Nephron (organoid): ENCODE data around the gene OR10A6.
A peak's percentile ranks its signal among the peaks of the same experiment; 100 is the strongest.

Experiments
- H3K27ac Mint-ChIP-seq, 3 experiments: 2 replicates each; pipeline ENCODE4 v1.8.0; 2020; ENCODE audit warnings: mixed read lengths in 3 of 3, mild to moderate bottlenecking in 2 of 3, moderate library complexity in 1 of 3
- H3K27me3 Mint-ChIP-seq: 2 replicates; pipeline ENCODE4 v1.8.0; 2021; ENCODE audit warnings: low read depth, mild to moderate bottlenecking, moderate library complexity, mixed read lengths
- H3K36me3 Mint-ChIP-seq: 2 replicates; pipeline ENCODE4 v1.8.0; 2020; ENCODE audit warnings: low read depth, mixed read lengths
- H3K4me1 Mint-ChIP-seq: 2 replicates; pipeline ENCODE4 v1.8.0; 2020; ENCODE audit warnings: mixed read lengths
- H3K4me3 Mint-ChIP-seq, 3 experiments: 2 replicates each; pipeline ENCODE4 v1.8.0; 2020; ENCODE audit warnings: mild to moderate bottlenecking in 3 of 3, mixed read lengths in 3 of 3, moderate library complexity in 2 of 3
- H3K9me3 Mint-ChIP-seq: 2 replicates; pipeline ENCODE4 v1.8.0; 2020; ENCODE audit warnings: mixed read lengths
- TF ChIP-seq, protein P1 (sequence below), 3 experiments: fragments of 200-600 bp; sonication (generic); IDR thresholded peaks; one replicate each; pipeline ENCODE4 v1.5.0; 2021; ENCODE audit warnings: antibody characterized with exemption in 3 of 3; ENCODE audit not compliant: unreplicated experiment in 3 of 3

The OR10A6 gene

GRCh38 chr11:7903940-7904339, 27.1 kb downstream of the OR10A6 start:
- Mint-ChIP-seq H3K4me1 (no peaks in the 10 kb centered on the region), H3K4me3 (no peak overlapping the region), H3K27ac (peak overlapping the region in 2 of 3 experiments; percentile 72 to 96), H3K27me3 (no peaks in the 10 kb centered on the region), H3K9me3 (no peaks in the 10 kb centered on the region), H3K36me3 (no peaks in the 10 kb centered on the region)
- TF ChIP-seq, protein P1, sequence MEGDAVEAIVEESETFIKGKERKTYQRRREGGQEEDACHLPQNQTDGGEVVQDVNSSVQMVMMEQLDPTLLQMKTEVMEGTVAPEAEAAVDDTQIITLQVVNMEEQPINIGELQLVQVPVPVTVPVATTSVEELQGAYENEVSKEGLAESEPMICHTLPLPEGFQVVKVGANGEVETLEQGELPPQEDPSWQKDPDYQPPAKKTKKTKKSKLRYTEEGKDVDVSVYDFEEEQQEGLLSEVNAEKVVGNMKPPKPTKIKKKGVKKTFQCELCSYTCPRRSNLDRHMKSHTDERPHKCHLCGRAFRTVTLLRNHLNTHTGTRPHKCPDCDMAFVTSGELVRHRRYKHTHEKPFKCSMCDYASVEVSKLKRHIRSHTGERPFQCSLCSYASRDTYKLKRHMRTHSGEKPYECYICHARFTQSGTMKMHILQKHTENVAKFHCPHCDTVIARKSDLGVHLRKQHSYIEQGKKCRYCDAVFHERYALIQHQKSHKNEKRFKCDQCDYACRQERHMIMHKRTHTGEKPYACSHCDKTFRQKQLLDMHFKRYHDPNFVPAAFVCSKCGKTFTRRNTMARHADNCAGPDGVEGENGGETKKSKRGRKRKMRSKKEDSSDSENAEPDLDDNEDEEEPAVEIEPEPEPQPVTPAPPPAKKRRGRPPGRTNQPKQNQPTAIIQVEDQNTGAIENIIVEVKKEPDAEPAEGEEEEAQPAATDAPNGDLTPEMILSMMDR (IDR thresholded peaks at IDR 0.05; ENCODE audit: unreplicated experiment in 3 of 3) = no peak

DNA sequence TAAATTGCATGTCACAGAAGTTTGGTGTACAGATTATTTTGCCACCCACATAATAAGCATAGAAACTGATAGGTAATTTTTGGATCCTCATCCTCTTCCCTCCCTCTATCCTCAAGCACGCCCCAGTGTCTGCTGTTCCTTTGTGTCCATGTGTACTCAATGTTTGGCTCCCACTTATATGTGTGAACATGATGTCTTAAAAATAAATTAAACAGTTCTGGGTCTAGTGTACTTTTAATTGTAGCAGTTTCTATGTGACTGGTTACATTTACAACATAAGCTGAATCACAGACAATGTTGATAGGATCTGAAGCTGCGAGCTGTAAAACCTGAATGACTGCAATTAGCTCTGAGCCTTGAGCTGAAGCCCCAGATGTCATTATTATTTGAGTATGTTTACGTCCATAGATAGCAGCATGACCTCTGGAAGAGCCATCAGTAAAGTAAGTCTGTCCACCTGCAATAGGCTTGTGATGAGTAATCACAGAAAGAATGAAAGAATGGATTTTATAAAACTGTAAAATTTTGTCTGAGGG, 29.7 kb downstream of the OR10A6 start:
- no peaks in the 10 kb centered on the region for H3K36me3 Mint-ChIP-seq
- H3K4me3 Mint-ChIP-seq = no peak overlapping the region
- H3K9me3 Mint-ChIP-seq = no peaks in the 10 kb centered on the region
- TF ChIP-seq, protein P1 (IDR thresholded peaks at IDR 0.05; ENCODE audit: unreplicated experiment in 3 of 3) = no peak
- no peaks in the 10 kb centered on the region for H3K27me3 Mint-ChIP-seq
- no peak overlapping the region for H3K27ac Mint-ChIP-seq
- no peaks in the 10 kb centered on the region for H3K4me1 Mint-ChIP-seq

DNA sequence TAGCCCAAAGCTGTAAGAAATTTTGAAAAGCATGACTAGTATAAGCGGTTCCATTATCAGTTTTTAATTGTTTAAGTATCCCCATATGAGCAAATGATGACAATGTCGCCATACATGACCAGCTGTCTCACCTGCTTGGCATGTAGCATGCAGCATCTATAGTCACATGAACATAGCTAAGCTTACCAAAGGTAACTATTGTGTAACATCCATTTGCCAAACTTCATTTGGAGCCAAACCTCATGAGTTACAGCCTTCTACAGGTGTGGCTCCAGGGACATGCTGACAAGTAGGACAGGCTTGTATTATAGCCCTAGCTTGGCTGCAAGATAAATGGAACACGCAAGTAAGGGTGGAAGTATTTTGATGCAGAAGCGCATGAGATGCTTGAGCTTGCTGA, 30.4 kb downstream of the OR10A6 start:
- no peaks in the 10 kb centered on the region for H3K4me1 Mint-ChIP-seq
- no peaks in the 10 kb centered on the region for H3K36me3 Mint-ChIP-seq
- no peaks in the 10 kb centered on the region for H3K27me3 Mint-ChIP-seq
- no peaks in the 10 kb centered on the region for H3K9me3 Mint-ChIP-seq
- H3K27ac Mint-ChIP-seq = no peak overlapping the region
- no peak overlapping the region for H3K4me3 Mint-ChIP-seq
- TF ChIP-seq, protein P1 (IDR thresholded peaks at IDR 0.05; ENCODE audit: unreplicated experiment in 3 of 3) = no peak

DNA sequence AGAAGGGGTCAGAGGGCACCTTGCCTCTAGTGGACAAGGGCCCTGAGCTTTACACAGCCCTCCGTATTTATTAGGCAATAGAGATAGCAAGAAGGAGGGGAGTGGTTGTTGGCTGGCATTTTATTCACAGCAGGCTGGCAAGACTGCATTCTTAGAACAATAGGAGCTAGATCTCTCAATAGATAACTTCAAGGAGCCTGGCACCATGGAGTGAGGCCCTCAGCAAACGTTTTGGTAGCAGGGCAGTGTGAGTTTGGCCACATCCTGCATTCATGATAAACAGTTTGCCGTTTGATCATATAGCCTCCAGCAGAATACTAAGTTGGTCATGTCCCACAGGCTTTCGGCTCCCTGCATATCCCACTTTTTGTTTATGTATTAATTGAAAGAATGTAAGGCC, 31.6 kb downstream of the OR10A6 start:
- Mint-ChIP-seq H3K4me1 (peaks cover 1% of the 10 kb centered on the region), H3K4me3 (no peak overlapping the region), H3K27me3 (no peaks in the 10 kb centered on the region), H3K36me3 (no peaks in the 10 kb centered on the region), H3K9me3 (peaks cover 3% of the 10 kb centered on the region), H3K27ac (no peak overlapping the region)
- TF ChIP-seq, protein P1 (IDR thresholded peaks at IDR 0.05; ENCODE audit: unreplicated experiment in 3 of 3) = no peak

DNA sequence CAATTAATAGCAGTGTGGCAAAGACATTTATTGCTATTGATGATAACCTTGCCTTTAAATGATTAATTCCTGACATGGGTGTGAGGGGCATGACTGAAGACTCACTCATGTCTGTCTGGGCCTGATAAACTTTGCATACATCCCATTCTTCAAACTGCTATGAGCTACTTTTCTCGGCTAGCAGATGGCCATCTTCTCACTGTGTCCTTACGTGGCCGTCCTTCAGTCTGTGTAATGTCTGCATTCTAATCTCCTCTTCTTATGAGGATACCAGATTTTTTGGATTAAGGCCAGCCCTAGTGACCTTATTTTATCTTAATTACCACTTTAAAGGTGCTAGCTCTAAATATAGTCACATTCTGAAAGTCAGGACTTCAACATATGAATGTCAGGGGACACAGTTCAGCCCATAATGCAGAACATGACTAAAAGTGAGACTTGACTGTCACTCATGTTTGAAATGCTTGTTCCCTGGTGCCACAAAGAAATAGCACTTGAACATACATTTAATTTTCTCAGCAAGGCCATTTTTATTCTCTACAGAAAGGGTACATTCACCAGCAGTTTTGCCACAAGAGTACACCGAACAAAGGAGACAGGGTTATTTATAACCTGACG, 32.3 kb downstream of the OR10A6 start:
- Mint-ChIP-seq H3K27me3 (no peaks in the 10 kb centered on the region), H3K27ac (no peak overlapping the region), H3K9me3 (peaks cover 3% of the 10 kb centered on the region), H3K4me1 (peaks cover 8% of the 10 kb centered on the region), H3K36me3 (no peaks in the 10 kb centered on the region), H3K4me3 (no peak overlapping the region)
- TF ChIP-seq, protein P1 (IDR thresholded peaks at IDR 0.05; ENCODE audit: unreplicated experiment in 3 of 3) = no peak
